HG03442 (cell line): Measurements from ENCODE around the gene CFL2.
"Not testable (repeated sequence)": the region's sequence is repeated elsewhere in the genome, so short reads cannot be mapped to it uniquely, and the experiment has no call there.

Experiments used
- ATAC-seq: cut with Tn5 transposase; IDR thresholded peaks from one replicate; pipeline ENCODE4 v1.9.1; 2021; ENCODE audit warnings: mild to moderate bottlenecking, moderate library complexity; ENCODE audit not compliant: unreplicated experiment

The CFL2 gene

DNA sequence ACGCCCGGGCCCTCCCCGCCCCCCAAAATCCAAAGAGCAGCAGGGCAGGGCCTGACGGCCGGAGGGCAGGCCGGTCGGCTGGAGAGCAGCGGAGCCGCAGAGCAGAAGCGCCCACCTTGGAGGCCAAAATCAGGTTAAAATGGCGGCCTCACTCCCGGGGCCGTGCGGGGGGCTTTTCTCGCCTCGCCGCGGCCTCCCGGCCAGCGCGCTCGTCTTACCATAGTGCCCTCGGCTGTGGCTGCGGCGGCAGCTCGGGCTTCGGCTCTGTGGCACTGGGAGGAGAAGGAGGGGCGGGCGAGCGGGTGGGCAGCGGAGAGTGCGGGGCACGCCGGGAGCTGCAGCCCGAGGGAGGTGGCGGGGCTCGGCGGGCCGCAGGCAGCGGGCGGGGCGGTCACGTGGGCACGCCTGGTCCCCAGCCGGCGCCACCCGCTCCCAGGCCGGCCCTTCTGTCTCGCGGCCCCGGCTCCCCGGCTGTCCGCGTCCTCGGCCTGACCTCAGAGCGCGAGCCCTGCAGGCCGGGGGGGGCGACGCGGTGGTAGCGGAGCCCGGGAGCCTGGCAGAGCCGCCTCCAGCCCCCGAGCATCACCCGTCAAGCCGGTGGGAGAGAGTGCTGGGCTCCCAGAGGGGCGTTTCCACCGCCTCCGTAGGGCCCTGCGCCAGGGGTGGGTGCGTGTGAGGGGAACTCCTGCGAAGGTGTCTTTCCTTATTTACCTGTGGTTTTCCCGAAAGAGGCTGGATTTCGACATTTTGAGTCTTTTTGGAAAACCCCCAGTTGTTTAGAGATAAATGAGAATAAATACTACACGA, at the start of gene CFL2:
CFL2 (minus strand) TSS at position 274 of the 807 bp plus-strand sequence; CDS start at position 221, 53 bp downstream.
- ATAC-seq = peak; percentile 79

DNA sequence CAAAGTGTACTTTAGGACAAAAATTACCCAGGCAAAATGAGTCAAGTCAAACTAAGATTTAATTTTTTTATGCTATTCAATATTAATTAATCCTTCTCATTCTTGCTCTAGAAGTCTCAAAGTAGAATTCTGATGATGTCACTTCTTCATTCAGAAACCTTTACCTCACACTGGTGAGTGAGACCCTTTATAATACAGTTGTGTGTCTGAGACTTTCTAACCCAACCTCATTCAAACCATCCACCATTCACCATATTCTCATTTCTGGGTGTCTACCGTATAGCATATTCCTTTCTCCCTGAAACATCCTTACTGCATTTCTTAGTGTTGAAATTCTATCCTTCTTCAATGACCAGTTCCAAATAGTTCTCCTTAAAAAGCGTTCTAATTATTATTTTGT, 40.8 kb upstream of the CFL2 start:
- no peak for ATAC-seq

DNA sequence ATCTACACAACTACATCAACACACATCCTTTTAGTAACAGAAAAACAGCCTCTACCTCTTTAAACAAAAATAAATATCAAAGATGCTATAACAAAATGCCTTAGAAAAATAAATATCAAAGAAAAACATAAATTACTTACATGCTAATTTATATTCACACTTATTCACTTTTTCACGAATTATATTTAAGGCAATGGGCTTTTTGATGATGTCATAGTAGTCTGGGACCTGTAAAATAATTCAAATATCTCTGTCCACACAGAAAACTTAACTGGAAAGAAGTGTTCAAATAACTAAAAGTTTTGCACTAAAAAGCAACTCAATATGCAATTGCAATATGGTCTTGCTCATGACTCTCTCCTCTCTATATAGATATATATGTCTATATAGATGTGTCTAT, 40.3 kb upstream of the CFL2 start:
- ATAC-seq = no peak

DNA sequence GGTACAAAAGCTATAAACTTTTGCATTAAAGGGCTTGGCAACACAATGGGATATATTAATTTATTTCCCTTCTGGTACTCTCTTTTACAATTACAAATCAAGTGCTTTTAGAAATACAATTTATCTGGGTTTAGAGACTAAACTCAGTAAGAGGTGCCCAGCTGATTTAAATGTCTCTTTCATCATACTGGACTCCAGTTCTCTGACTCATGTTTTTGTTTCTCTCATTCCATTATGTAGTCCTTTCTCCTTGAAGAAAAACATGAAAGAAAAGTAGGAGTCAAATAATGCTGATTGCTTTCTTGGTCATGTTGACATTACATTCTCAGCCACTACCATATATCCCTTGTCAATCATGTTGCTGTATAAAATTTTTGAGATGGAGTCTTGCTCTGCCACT, 36.3 kb upstream of the CFL2 start:
- ATAC-seq = no peak

DNA sequence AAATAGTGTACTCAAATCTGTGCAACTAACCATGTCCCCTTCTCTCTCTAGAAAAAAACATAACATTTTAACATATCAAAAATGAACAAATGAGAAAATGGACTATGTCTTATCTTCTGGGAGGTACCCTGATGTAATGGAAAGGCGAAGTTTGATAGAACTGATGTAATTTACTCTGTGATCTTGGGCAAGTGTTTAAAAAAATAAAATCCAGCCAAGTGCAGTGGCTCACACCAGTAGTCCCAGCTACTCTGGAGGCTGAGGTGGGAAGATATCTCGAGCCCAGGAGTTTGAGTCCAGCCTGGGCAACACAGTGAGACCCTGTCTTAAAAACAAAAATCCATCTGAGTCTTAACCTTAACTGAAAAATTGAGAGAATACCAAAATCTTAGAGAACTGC, 35.8 kb upstream of the CFL2 start:
- no peak for ATAC-seq

DNA sequence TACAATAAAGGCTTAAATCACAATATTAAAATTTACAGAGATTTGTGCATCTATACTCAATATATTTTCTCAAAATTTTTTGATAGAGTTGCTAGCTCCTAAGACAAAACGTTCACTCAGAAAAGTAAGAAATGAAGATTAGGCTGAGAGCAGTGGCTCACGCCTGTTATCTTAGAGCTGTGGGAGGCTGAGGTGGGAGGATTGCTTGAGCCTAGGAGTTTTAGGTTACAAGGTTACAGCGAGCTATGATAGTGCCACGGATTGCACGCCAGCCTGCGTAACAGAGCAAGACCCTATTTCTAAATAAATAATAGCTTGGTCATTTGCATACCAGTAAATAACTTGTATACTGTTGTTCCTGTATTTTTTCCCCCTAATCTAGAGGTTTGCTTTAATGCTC, 35.0 kb upstream of the CFL2 start:
- no peak for ATAC-seq

DNA sequence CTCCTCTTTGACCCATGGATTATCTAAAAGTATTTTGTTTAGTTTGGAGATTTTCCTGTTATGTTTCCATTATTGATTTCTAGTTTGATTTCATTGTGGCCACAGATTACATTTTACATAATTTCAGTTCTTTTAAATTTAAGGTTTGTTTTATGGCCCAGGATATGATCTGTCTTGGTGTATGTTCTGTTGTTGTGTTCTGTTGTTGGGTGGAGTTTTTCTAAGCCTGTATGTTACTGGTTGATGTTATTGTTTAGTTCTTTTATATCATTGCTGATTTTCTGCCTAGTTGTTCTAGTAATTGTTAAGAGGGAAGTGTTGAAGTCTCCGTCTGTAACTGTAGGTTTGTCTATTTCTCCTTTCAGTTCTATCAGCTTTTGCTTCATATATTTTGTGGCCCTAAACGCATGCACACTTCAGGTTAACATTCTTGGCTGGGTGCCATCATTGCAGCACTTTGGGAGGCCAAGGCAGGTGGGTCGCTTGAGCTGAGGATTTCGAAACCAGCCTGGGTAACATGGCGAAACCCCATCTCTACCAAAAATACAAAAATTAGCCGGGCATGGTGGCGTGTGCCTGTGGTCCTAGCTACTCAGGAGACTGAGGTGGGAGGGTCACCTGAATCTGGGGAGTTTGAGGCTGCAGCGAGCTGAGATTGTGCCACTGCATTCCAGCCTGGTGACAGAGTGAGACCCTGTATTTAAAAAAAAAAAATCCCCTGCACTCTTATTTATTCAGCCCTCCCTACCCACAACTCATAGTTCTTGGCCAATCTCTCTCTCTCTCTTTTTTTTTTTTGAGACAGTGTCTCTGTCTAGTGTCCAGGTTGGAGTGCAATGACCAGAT, 28.1 kb upstream of the CFL2 start:
- ATAC-seq = no peak

DNA sequence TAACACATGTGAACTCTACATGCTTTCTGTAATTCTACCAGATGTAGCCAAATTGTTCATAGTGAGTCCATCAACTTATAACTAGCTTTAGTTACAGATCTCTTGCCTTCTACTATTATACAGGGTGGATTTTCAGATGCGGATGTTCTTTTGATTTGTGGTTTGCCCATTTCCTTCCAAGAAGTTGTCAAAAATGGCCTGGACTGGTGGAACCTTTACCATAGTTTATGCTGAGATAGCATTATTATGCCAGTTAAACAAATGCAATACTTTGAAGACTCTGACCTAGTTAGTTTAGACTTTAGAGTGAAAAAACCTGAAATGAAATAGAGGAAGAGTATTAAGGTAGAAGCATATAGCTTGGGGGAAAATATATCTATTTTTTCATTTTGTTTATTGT, 27.4 kb upstream of the CFL2 start:
- no peak for ATAC-seq

DNA sequence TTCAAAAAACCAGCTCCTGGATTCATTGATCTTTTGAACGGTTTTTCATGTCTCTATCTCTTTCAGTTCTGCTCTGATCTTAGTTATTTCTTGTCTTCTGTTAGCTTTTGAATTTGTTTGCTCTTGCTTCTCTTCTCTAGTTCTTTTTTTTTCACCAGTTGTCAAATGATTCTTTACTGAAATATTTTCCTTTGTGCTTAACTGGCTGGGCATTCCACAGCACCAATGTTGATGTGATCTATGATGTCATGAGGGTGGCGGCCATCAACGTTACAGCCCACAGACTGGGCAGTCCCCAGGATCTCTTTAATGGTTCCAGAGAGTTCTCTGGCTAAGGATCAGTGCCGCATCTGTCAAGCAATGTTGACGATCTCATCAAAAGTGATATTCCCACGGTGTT, 25.7 kb upstream of the CFL2 start:
- not testable (repeated sequence) for ATAC-seq

DNA sequence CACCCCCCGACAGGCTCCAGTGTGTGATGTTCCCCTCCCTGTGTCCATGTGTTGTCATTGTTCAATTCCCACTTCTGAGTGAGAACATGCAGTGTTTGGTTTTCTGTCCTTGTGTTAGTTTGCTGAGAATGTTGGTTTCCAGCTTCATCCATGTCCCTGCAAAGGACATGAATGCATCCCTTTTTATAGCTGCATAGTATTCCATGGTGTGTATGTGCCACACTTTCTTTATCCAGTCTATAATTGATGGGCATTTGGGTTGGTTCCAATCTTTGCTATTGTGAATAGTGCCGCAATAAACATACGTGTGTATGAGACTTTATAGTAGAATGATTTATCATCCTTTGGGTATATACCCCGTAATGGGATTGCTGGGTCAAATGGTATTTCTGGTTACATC, 22.7 kb upstream of the CFL2 start:
- ATAC-seq = not testable (repeated sequence)

DNA sequence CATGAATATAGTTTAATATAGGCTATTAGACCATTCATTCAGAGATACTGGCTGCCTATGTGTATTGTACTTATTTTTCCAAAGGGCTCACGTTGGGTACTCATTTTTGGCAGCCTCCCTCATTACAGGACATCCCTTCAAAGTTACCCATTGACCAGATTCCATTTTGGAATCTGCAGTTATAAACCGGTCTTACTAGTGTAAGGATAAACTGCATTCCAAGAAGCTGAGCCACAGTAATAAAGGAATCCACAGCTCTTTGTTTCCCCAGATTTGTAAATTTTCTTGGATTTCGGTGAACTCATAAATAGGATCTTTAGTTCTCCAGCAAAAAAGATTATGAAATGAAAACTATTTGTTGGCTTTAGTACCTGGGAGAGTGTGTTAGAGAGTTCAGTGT, 18.9 kb upstream of the CFL2 start:
- no peak for ATAC-seq

DNA sequence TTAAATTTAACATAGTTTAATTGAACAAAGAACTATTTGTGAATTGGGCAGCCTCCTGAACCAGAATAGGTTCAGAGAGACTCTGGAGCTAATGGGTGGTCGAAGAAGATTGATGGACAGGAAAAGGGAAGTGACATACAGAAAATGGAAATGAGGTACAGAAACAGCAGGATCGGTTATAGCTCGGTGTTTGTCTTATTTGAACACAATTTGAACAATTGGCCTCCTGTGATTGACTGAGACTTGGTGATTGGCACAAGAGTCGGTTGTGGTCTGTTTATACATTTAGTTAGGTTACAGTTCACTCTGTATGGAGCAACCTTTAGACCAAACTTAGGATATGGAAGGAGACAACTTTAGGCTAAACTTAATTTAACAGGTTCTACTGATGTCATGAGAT, 18.4 kb upstream of the CFL2 start:
- ATAC-seq = no peak

DNA sequence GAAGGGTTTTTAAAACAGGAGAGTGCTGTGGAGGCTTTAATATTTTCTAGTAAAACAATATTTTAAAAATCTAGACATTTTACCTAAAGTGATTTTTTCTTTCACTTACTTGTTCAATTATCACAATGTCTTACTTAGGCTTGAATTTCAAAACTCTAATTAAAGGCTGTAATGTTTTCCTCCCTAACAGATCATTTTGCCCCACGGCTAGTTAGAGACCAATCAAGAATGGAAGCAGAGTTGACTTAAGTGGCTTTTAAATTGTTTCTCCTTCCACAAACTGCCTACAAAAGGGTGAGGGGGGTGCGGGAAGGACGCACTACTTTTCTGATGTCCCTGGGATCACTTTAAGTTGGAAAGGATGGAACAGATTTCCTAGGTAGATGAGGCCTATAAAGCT, 9.5 kb upstream of the CFL2 start:
- ATAC-seq = no peak

DNA sequence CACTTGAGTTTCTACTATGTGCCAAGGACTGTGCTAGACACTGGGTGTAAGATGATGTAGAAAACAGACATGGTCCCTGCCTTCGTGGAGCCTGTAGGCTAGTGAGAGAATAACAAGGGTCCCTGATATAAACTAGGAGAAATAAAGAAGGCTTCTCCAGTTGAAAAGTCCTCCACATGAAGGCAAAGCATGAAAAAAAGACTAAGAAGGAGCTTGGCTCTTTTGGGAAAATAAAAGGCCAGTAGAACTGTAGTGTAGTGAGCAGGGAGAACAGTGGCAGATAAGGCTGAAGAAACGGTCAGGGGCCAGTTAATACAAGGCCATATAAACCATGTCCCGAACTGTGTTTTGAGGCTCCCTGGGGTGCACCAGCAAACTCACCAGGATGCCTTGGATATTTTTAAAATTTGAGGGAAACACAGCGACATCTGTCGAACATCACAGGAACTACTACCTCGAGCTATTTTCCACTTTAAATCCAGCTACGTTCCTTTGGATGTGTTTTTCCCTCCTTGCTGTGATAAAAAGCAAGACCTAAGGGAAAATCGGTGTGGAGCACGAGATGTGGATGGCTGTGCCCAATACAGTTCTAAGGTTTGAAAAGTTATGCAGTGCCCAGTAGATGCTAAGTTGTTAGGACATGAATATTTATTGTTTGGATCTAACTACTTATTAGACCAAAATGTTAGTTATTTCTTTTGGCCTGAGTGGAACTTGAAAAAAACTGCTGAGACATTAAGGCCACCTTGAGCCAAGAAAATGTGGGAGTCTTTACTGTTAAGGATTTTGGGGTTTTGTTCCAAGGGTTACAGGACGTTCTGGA, 8.5 kb upstream of the CFL2 start:
- ATAC-seq = no peak

DNA sequence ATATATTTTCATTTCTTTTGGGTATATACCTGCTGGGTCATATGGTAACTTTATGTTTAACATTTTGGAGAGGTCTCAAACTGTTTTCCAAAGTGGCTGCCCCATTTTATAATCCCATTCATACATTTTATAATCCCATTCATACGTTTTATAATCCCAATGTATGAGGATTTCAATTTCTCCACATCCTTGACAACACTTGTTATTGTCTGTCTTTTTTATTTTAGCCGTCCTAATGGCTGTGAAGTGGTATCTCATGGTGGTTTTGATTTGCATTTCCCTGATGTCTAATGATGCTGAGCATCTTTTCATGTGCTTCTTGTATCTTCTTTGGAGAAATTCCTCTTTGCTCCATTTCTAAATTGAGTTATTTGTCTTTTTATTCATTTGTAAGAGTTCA, 6.7 kb upstream of the CFL2 start:
- ATAC-seq = no peak

DNA sequence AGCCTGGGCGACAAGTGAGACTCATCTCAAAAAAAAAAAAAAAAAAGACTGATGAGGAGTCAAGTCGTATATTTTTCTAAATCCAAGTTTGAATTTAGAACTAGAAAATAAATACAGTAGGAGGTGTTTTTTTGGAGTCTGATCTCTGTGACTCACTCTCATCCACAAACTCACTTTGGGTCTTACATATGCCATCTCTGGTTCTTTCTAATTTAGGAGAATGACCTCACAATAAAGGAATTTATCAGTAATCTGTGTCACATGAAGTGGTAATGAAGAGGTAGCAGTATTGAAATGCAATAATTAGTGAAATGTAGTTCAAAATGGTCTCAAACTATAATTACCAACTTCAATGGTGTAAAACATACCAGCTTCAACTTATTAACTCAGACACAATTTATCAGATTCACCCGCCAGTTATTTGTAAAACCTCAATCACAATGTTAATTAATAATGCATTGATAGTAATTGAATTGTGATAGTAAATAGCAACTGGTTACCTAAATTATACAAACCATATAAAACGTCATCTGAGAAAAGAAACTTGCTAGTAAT, 4.4 kb upstream of the CFL2 start:
- ATAC-seq = no peak

DNA sequence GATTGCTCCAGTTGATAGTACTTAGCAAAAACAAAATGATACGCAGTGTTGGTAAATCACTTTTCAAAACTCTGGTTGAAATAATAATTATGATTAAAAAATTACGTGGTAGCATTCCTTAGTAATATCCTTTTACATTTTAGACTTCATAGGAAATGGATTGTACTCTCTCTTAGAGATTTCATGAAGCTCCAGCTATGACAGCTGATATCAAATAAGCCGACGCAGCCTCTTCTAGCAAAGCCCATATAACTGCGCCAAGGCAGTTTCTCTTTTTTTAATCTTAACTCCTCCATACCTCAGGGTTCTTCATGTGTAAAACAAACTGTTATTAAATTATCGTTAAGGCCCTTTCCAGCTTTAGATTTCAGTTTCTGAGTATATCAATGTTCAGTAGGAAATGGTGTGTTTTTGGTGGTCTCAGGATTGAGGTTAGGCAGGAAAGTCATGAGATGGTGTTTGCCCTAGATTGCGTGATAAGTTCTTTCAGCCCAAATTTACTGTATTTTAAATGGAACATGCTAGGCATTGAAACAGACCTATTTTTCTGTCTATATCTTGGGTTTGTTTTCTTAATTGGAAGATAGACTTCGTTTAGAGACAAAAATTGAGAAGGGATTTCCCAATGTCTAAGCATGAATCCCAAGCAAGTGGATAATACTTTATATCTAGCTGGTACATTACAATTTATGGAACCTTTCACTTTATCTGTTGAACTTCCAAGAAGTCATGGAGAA, 902 bp upstream of the CFL2 start:
- ATAC-seq = no peak

DNA sequence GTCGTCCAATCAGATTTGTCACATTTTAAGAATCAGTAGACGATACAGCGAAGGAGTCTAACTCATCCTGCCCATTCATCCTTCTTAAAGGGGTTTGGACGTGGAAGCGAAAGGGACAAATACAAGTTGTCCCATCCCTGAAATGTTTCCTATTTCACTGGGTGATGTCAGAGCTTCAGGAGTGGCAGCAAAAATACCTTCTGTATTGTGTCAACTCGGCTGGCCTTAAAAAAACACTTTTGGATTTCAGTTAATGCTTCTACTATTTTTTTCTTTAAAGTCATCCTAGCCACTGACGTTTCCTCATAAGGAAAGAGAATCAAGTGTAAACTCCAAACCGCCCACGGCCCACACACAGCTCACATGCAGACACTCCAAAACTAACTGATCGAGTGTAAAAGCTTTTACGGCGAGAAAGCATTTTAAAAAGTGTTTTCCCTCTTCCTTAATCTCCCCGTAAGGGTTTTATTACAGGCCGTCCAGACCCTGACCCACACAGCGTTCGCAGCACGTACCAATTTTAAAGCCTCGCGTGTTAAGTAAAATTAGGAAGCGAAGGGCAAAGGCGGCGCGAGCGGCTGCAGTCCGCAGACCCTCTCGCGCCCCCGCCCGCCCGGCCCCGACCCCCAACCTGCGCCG, 593 bp downstream of the CFL2 start:
- no peak for ATAC-seq

DNA sequence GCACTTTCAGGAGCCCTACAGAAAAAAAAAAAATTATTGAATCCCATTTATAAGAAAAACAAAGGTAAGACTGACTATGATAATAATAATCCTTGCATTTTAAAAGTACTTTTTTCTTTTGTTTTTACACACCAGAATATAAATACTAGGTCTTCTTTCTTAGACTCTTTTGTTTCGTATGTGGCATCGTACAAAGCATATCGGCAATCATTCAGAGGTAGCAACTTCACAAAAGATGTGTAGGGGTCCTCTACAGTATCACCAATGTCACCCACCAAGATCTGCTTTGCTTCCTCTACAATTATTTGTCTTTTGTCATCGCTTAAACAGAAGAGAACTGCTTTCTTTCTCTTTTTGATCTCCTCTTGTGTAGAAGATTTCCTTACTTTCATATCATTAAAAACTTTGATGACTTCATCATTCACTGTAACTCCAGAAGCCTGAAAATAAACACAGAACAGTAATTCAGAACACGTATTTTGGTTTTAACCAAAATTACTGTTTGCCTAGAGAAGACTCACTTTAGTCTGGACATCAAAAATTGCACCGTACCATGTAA, 1.2 kb downstream of the CFL2 start:
- no peak for ATAC-seq
